CD4-positive, alpha-beta T cell treated with Interleukin-6 for 4 hours (primary cell): ENCODE measurements around the gene OR1L4.

Experiments used
- DNase-seq: peaks from one replicate; pipeline ENCODE4 v3.0.0-alpha.2; 2020; ENCODE audit warnings: mixed read lengths

The OR1L4 gene

GRCh38 chr9:122723690-122724089 lies at the start of gene OR1L4:
Gene OR1L4, plus strand, starts transcription at chr9:122723990. Its CDS starts 0 bp downstream, at chr9:122723990.
- DNase-seq, result no peak

DNA sequence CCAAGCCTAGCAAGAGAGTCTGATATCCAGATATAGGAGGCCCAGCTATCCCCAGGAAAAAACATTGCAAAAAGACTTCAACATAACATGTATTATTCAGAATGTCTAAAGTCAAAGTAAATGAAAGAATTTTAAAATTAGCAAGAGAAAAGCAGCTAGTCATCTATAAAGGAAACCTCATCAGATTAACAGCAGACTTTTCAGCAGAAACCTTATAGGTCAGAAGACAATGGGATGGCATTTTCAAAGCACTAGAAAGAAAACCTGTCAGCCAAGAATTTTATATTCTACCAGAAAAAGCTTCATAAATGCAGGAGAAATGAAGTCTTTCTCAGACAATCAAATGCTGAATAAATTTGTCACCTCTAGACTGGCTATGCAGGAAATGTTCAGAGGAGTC lies 38.9 kb upstream of the OR1L4 start:
- no peak for DNase-seq

DNA sequence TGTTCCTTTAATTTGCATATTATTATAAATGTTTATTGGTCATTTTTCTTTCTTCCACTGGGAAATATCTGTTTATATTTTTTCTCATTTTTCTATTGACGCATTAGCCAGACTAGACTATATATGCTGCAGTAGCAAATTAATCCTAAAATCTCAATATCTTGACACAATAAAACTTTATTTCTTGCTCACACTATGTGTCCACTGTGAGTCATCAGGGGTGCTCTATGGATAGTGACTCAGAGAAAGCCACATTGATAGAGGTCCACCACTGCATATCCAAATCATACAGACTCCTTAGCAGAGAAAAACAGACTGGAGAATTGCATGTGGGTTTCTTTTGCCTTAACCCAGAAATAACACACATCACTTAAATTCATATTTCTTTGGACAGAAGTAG lies 28.1 kb upstream of the OR1L4 start:
- no peak for DNase-seq

GRCh38 chr9:122718038-122718437 lies 5.8 kb upstream of the OR1L4 start:
- no peak for DNase-seq

GRCh38 chr9:122719218-122719617 lies 4.6 kb upstream of the OR1L4 start:
- DNase-seq, result no peak

DNA sequence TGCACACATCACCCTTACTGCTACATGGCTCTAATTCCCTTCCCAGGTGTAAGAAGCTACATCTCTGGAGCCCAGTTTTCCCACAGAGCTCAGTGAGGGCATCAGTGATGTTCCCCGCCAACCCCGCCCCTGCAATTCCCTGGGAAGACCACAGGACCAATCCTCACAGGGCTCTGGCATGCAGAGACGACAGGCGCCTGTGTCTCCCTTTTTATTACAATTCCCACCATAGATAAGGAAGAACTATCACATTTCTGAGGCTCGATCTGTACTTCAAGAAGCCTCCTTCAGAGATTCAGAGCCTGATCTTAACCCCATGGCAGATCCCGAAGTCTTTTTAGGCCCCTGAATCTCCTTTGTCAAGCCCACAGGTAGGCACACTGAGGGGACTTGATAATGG lies 18.2 kb downstream of the OR1L4 start, which contains the start of gene OR1L6:
Gene OR1L6, plus strand, starts transcription at position 301 of the 400 bp plus-strand sequence. CDS start 7,545 bp downstream, outside the sequence.
- DNase-seq, result no peak

GRCh38 chr9:122754825-122755224 lies 31.0 kb downstream of the OR1L4 start:
- DNase-seq, result no peak

- DNase-seq, result no peak
Measured at GRCh38 chr9:122767817-122768216, 44.0 kb downstream of the OR1L4 start.
